HepG2 (cell line): ENCODE data around the gene INTS3. TPM values are rescaled to one million over a fixed set of nuclear protein-coding genes. Genes with fewer than 3 reads are reported as not detected.
"Not testable (repeated sequence)": the region's sequence is repeated elsewhere in the genome, so short reads cannot be mapped to it uniquely, and the experiment has no call there.

Experiments
- ATAC-seq: fragments of 200-7000 bp; cut with Tn5 transposase; 3 replicates; pipeline ENCODE4 v1.9.1; 2020; ENCODE audit warnings: mild to moderate bottlenecking, moderate library complexity
- BruUV-seq: library from RNA; stranded (reverse); fragments of 400-500 nt; replicated peaks from 2 replicates; lab custom pipeline; 2021; lab: Mats Ljungman, UMichigan
- CTCF ChIA-PET: fragments of 300-600 bp; formaldehyde crosslinking; extraction: SDS; loops from one replicate; lab custom pipeline; 2021; ENCODE audit warnings: low total read pairs, inconsistent platforms, low intra/inter-chr PET ratio; lab: Yijun Ruan, JAX
- POLR2A ChIA-PET: fragments of 350-600 bp; sonication (Branson Sonifier 250); formaldehyde crosslinking; loops from one replicate; lab custom pipeline; 2020; ENCODE audit warnings: antibody characterized with exemption, inconsistent platforms; lab: Yijun Ruan, JAX
- DNase-seq: peaks from one replicate; pipeline ENCODE4 v3.0.0-alpha.2; 2015; ENCODE audit warnings: low spot score
- FAIRE-seq: peaks from 3 replicates; lab custom pipeline; 2011; peaks lifted over from hg19 to GRCh38; lab: Jason Lieb, UNC
- H2AFZ ChIP-seq: one replicate; pipeline ENCODE4 v1.6.1; 2011; ENCODE audit warnings: low read length, inconsistent platforms
- H3K27ac ChIP-seq: fragments of 300-600 bp; 3 replicates; pipeline ENCODE4 v1.8.0; 2011; ENCODE audit warnings: mixed run types, mild to moderate bottlenecking, mixed read lengths, low read length, inconsistent platforms; ENCODE audit not compliant: insufficient read depth; ENCODE audit errors: extremely low read length
- H3K27me3 ChIP-seq, 2 experiments: fragments of 200-600 bp in 1 of 2; 2 replicates in 1 of 2; 3 replicates in 1 of 2; pipeline versions ENCODE4 v1.6.0 to v1.8.0; 2011; ENCODE audit warnings: low read length in 2 of 2, mild to moderate bottlenecking in 2 of 2, moderate library complexity in 2 of 2, inconsistent platforms in 1 of 2; ENCODE audit not compliant: insufficient read depth in 2 of 2, control insufficient read depth in 1 of 2
- H3K36me3 ChIP-seq, 2 experiments: fragments of 200-600 bp in 1 of 2; replicated peaks in 1 of 2; 2 replicates in 1 of 2; 3 replicates in 1 of 2; pipeline versions ENCODE4 v1.5.1 to v1.8.0; 2011; ENCODE audit warnings: low read length in 2 of 2, inconsistent platforms in 1 of 2; ENCODE audit not compliant: insufficient read depth in 2 of 2, control insufficient read depth in 1 of 2
- H3K4me1 ChIP-seq: 2 replicates; pipeline ENCODE4 v1.5.1; 2012; ENCODE audit warnings: low read length, inconsistent platforms; ENCODE audit not compliant: insufficient read depth
- H3K4me2 ChIP-seq: 2 replicates; pipeline ENCODE4 v1.6.0; 2011; ENCODE audit warnings: low read depth, low read length, inconsistent platforms
- H3K4me3 ChIP-seq, 3 experiments: fragments of 200-600 bp in 1 of 3; sonication (generic), shearing (Covaris generic) in 1 of 3; replicated peaks in 1 of 3; 2 replicates each; pipeline ENCODE4 v1.5.1; 2011 to 2016; ENCODE audit warnings: low read length in 3 of 3, inconsistent platforms in 2 of 3, low read depth in 2 of 3, mild to moderate bottlenecking in 2 of 3, control low read depth in 1 of 3, mixed read lengths in 1 of 3; ENCODE audit not compliant: insufficient read depth in 1 of 3
- H3K79me2 ChIP-seq: one replicate; pipeline ENCODE4 v1.6.1; 2011; ENCODE audit warnings: low read length, inconsistent platforms; ENCODE audit not compliant: insufficient read depth
- H3K9ac ChIP-seq: 2 replicates; pipeline ENCODE4 v1.6.0; 2011; ENCODE audit warnings: mild to moderate bottlenecking, low read depth, low read length, inconsistent platforms; ENCODE audit not compliant: insufficient read depth
- H3K9me3 ChIP-seq: 2 replicates; pipeline ENCODE4 v1.5.1; 2012; ENCODE audit warnings: mild to moderate bottlenecking, low read length
- H4K20me1 ChIP-seq: 2 replicates; pipeline ENCODE4 v1.6.0; 2011; ENCODE audit warnings: inconsistent platforms, mild to moderate bottlenecking, low read length, moderate library complexity; ENCODE audit not compliant: insufficient read depth
- ZBTB7A ChIP-seq: sonication (generic); formaldehyde crosslinking; IDR thresholded peaks from 2 replicates; pipeline ENCODE4 v1.8.0; 2022; ENCODE audit warnings: mild to moderate bottlenecking, missing genetic modification reagents
- ZNF563 ChIP-seq: sonication (generic); formaldehyde crosslinking; IDR thresholded peaks from 2 replicates; pipeline ENCODE4 v1.8.0; 2022; ENCODE audit warnings: mild to moderate bottlenecking, moderate library complexity, missing genetic modification reagents
- WGBS: methylation state at CpG from one replicate; pipeline ENCODE4 v1.1.6; 2017; ENCODE audit warnings: low lambda C conversion rate; 5-methylcytosine and 5-hydroxymethylcytosine counted together
- in situ Hi-C: cut with HindIII; loops from 2 replicates; pipeline ENCODE4 v1.10.0; 2017; ENCODE audit warnings: low pct_unique_long_range_greater_than_20kb; ENCODE audit not compliant: extremely low pct_ligation_motif_present
- intact Hi-C: fragments of 100-400 bp; cut with micrococcal nuclease; formaldehyde crosslinking; loops from one replicate; pipeline ENCODE4 v1.10.0; 2022; ENCODE audit not compliant: unreplicated experiment
- polyA plus RNA-seq, 8 experiments: library from polyadenylated mRNA; depleted of rRNA in 3 of 8; stranded (reverse) in 7 of 8; unstranded in 1 of 8; fragments of >200 nt; fragmentation: Illumina TruSeq in 4 of 8; extraction: Trizol in 4 of 8; gene quantifications; 2 replicates each; pipeline versions ENCODE4 v1.2.1 to v1.2.3, GENCODE V29; 2011 to 2016; ENCODE audit warnings: low read depth in 4 of 8, missing spikeins in 1 of 8, mixed read lengths in 1 of 8; ENCODE audit not compliant: insufficient read depth in 1 of 8
- total RNA-seq, 5 experiments: library from RNA; depleted of rRNA; stranded (reverse); fragments of >200 nt; fragmentation: Illumina TruSeq; extraction: Trizol; gene quantifications; 2 replicates each; pipeline ENCODE4 v1.2.3, GENCODE V29; 2016; ENCODE audit warnings: low read depth in 1 of 5
- TF ChIP-seq, protein P1 (sequence below): sonication (generic); formaldehyde crosslinking; IDR thresholded peaks from 2 replicates; pipeline ENCODE4 v1.8.0; 2022; ENCODE audit warnings: mild to moderate bottlenecking, missing genetic modification reagents
- TF ChIP-seq, protein P2 (sequence below): sonication (generic); formaldehyde crosslinking; IDR thresholded peaks from 2 replicates; pipeline ENCODE4 v1.5.1; 2020; ENCODE audit warnings: mild to moderate bottlenecking, missing genetic modification reagents, moderate library complexity

The INTS3 gene
- total and polyA plus RNA-seq, 2 of the 13 experiments (the other 11 are each of a cell fraction or from before 2014, with no cell fraction given): 17.2 to 27.2 TPM

DNA sequence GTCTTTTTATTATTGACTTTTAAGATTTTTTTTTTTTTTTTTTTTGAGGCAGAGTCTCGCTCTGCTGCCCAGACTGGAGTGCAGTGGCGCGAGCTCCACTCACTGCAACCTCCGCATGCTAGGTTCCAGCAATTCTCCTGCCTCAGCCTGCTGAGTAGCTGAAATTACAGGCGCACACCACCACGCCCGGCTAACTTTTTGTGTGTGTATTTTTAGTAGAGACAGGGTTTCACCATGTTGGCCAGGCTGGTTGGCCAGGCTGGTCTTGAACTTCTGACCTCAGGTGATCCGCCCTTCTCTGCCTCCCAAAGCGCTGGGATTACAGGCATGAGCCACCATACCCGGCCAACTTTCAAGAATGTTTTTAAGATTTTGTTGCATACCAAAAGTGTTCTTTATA, 38.8 kb downstream of the INTS3 start:
- WGBS: 93% methylated on average over 10 of the region's 10 CpGs
- H3K27me3 ChIP-seq, H3K79me2 ChIP-seq, intact Hi-C loops, BruUV-seq, H3K4me2 ChIP-seq, H2AFZ ChIP-seq, FAIRE-seq, ATAC-seq, DNase-seq, H3K9me3 ChIP-seq, in situ Hi-C loops, H3K9ac ChIP-seq, CTCF ChIA-PET, H3K27ac ChIP-seq, H3K4me3 ChIP-seq, H4K20me1 ChIP-seq: not testable (repeated sequence)
- H3K36me3 ChIP-seq: peaks cover 8 to 27% of the 10 kb centered on the region in 2 experiments
- H3K4me1 ChIP-seq: peaks cover 61% of the 10 kb centered on the region
- POLR2A ChIA-PET: interaction anchor here (1.5 to 2.1 kb wide), 2 partner anchors 9 to 224 kb away, joined by 3 to 6 read pairs; partner anchors contain the start of genes RPS27 and SLC27A3

- Histone ChIP-seq H3K9me3 (no peaks in the 10 kb centered on the region), H4K20me1 (no peaks in the 10 kb centered on the region), H3K27me3 (no peaks in the 10 kb centered on the region), H3K79me2 (no peaks in the 10 kb centered on the region), H3K4me1 (peaks cover 61% of the 10 kb centered on the region), H3K4me2 (peak overlapping the region; percentile 64; the same call in 1 of the 2 replicates), H3K4me3 (no peak overlapping the region), H3K27ac (peak overlapping the region; percentile 82), H2AFZ (no peak overlapping the region), H3K36me3 (peaks cover 13 to 33% of the 10 kb centered on the region in 2 experiments), H3K9ac (no peak overlapping the region)
- no TSS peak for BruUV-seq
- FAIRE-seq (no peak), ATAC-seq (no peak), DNase-seq (no peak)
- intact Hi-C loops (no loop called here), in situ Hi-C loops (no loop called here)
- WGBS: 80% methylated on average over 5 of the region's 11 CpGs
- ChIA-PET CTCF (no interaction called here), POLR2A (interaction anchor here (1.5 to 2.1 kb wide), 2 partner anchors 8 to 223 kb away, joined by 3 to 6 read pairs; partner anchors contain the start of genes RPS27 and SLC27A3)
- TF ChIP-seq ZBTB7A (CRISPR knock-in tag) (no peak), ZNF563 (CRISPR knock-in tag) (no peak)
- TF ChIP-seq, protein P1, sequence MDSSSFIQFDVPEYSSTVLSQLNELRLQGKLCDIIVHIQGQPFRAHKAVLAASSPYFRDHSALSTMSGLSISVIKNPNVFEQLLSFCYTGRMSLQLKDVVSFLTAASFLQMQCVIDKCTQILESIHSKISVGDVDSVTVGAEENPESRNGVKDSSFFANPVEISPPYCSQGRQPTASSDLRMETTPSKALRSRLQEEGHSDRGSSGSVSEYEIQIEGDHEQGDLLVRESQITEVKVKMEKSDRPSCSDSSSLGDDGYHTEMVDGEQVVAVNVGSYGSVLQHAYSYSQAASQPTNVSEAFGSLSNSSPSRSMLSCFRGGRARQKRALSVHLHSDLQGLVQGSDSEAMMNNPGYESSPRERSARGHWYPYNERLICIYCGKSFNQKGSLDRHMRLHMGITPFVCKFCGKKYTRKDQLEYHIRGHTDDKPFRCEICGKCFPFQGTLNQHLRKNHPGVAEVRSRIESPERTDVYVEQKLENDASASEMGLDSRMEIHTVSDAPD (CRISPR knock-in tag): 0 out of 2 replicates have a peak, but pooled peaks have one; percentile 5
- TF ChIP-seq, protein P2, sequence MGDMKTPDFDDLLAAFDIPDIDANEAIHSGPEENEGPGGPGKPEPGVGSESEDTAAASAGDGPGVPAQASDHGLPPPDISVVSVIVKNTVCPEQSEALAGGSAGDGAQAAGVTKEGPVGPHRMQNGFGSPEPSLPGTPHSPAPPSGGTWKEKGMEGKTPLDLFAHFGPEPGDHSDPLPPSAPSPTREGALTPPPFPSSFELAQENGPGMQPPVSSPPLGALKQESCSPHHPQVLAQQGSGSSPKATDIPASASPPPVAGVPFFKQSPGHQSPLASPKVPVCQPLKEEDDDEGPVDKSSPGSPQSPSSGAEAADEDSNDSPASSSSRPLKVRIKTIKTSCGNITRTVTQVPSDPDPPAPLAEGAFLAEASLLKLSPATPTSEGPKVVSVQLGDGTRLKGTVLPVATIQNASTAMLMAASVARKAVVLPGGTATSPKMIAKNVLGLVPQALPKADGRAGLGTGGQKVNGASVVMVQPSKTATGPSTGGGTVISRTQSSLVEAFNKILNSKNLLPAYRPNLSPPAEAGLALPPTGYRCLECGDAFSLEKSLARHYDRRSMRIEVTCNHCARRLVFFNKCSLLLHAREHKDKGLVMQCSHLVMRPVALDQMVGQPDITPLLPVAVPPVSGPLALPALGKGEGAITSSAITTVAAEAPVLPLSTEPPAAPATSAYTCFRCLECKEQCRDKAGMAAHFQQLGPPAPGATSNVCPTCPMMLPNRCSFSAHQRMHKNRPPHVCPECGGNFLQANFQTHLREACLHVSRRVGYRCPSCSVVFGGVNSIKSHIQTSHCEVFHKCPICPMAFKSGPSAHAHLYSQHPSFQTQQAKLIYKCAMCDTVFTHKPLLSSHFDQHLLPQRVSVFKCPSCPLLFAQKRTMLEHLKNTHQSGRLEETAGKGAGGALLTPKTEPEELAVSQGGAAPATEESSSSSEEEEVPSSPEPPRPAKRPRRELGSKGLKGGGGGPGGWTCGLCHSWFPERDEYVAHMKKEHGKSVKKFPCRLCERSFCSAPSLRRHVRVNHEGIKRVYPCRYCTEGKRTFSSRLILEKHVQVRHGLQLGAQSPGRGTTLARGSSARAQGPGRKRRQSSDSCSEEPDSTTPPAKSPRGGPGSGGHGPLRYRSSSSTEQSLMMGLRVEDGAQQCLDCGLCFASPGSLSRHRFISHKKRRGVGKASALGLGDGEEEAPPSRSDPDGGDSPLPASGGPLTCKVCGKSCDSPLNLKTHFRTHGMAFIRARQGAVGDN: peak; percentile 40
Measured at GRCh38 chr1:153767519-153767918, 39.7 kb downstream of the INTS3 start.
